WTC11 (cell line): ENCODE results near the gene DHDH. TPM values are rescaled to one million over a fixed set of nuclear protein-coding genes. Genes with fewer than 3 reads are reported as not detected.

Source experiments
- ATAC-seq: fragments of 200-7000 bp; cut with Tn5 transposase; 2 replicates; pipeline ENCODE4 v1.10.0; 2021; ENCODE audit warnings: mild to moderate bottlenecking, moderate library complexity
- CTCF ChIA-PET: fragments of 300-600 bp; sonication (Branson Sonifier 250); formaldehyde crosslinking; loops from one replicate; lab custom pipeline; 2021; ENCODE audit warnings: antibody characterized with exemption; lab: Charles Lee
- POLR2A ChIA-PET: fragments of 350-600 bp; sonication (Branson Sonifier 250); formaldehyde crosslinking; loops from one replicate; lab custom pipeline; 2021; ENCODE audit warnings: antibody characterized with exemption; lab: Charles Lee
- DNase-seq: peaks from one replicate; pipeline ENCODE4 v3.0.0; 2021; ENCODE audit warnings: low spot score
- H3K27ac Mint-ChIP-seq: 2 replicates; pipeline ENCODE4 v1.8.0; 2021; ENCODE audit warnings: mixed read lengths
- H3K27me3 Mint-ChIP-seq: 2 replicates; pipeline ENCODE4 v1.8.0; 2021; ENCODE audit warnings: low read depth, mild to moderate bottlenecking, moderate library complexity, mixed read lengths
- H3K36me3 Mint-ChIP-seq: 2 replicates; pipeline ENCODE4 v1.8.0; 2021; ENCODE audit warnings: mixed read lengths
- H3K4me1 Mint-ChIP-seq: 2 replicates; pipeline ENCODE4 v1.8.0; 2022; ENCODE audit warnings: mixed read lengths
- H3K4me3 Mint-ChIP-seq: 2 replicates; pipeline ENCODE4 v1.8.0; 2021; ENCODE audit warnings: mild to moderate bottlenecking, moderate library complexity, mixed read lengths
- H3K9me3 Mint-ChIP-seq: 2 replicates; pipeline ENCODE4 v1.8.0; 2021; ENCODE audit warnings: mixed read lengths
- E2F5 ChIP-seq: sonication (generic); formaldehyde crosslinking; IDR thresholded peaks from 2 replicates; pipeline ENCODE4 v1.8.1; 2022; ENCODE audit warnings: mild to moderate bottlenecking, moderate library complexity, missing genetic modification reagents
- ETV6 ChIP-seq: sonication (generic); formaldehyde crosslinking; IDR thresholded peaks from 2 replicates; pipeline ENCODE4 v1.8.1; 2022; ENCODE audit warnings: mild to moderate bottlenecking, missing genetic modification reagents
- GABPB1 ChIP-seq: sonication (generic); formaldehyde crosslinking; IDR thresholded peaks from 2 replicates; pipeline ENCODE4 v1.8.1; 2023; ENCODE audit warnings: mild to moderate bottlenecking, missing genetic modification reagents
- HMGXB4 ChIP-seq: sonication (generic); formaldehyde crosslinking; IDR thresholded peaks from 2 replicates; pipeline ENCODE4 v1.8.1; 2023; ENCODE audit warnings: mild to moderate bottlenecking, moderate library complexity, missing genetic modification reagents
- IRF2 ChIP-seq: sonication (generic); formaldehyde crosslinking; IDR thresholded peaks from 2 replicates; pipeline ENCODE4 v1.8.0; 2022; ENCODE audit warnings: low read depth, missing genetic modification reagents, borderline replicate concordance
- MXD4 ChIP-seq: fragments of 250-450 bp; sonication (Bioruptor Pico); IDR thresholded peaks from 2 replicates; pipeline ENCODE4 v1.8.0; 2021; ENCODE audit warnings: mild to moderate bottlenecking, moderate library complexity, borderline replicate concordance
- NR1H2 ChIP-seq: sonication (generic); formaldehyde crosslinking; IDR thresholded peaks from 2 replicates; pipeline ENCODE4 v1.9.0; 2021; ENCODE audit warnings: mild to moderate bottlenecking, moderate library complexity, missing genetic modification reagents
- OVOL2 ChIP-seq: fragments of 250-450 bp; sonication (Bioruptor Pico); IDR thresholded peaks from 2 replicates; pipeline ENCODE4 v1.9.0; 2021; ENCODE audit warnings: mild to moderate bottlenecking, borderline replicate concordance
- SMAD3 ChIP-seq: sonication (generic); formaldehyde crosslinking; IDR thresholded peaks from 2 replicates; pipeline ENCODE4 v1.8.0; 2022; ENCODE audit warnings: missing genetic modification reagents, mild to moderate bottlenecking, borderline replicate concordance
- SP1 ChIP-seq: sonication (generic); formaldehyde crosslinking; conservative IDR thresholded peaks from 2 replicates; pipeline ENCODE4 v1.8.1; 2022; ENCODE audit warnings: missing genetic modification reagents
- STAT6 ChIP-seq: sonication (generic); formaldehyde crosslinking; conservative IDR thresholded peaks from 2 replicates; pipeline ENCODE4 v1.8.1; 2023; ENCODE audit warnings: mild to moderate bottlenecking, low read depth, missing genetic modification reagents, moderate library complexity
- TEAD1 ChIP-seq: sonication (generic); formaldehyde crosslinking; IDR thresholded peaks from 2 replicates; pipeline ENCODE4 v1.8.0; 2022; ENCODE audit warnings: mild to moderate bottlenecking, missing genetic modification reagents
- TEAD4 ChIP-seq: sonication (generic); formaldehyde crosslinking; IDR thresholded peaks from 2 replicates; pipeline ENCODE4 v1.8.0; 2022; ENCODE audit warnings: mild to moderate bottlenecking, missing genetic modification reagents
- ZNF121 ChIP-seq: sonication (generic); formaldehyde crosslinking; IDR thresholded peaks from 2 replicates; pipeline ENCODE4 v1.8.0; 2023; ENCODE audit warnings: missing genetic modification reagents
- ZNF219 ChIP-seq: sonication (generic); formaldehyde crosslinking; IDR thresholded peaks from 2 replicates; pipeline ENCODE4 v1.8.0; 2023; ENCODE audit warnings: missing genetic modification reagents, mild to moderate bottlenecking, borderline replicate concordance
- ZNF263 ChIP-seq: sonication (generic); formaldehyde crosslinking; IDR thresholded peaks from 2 replicates; pipeline ENCODE4 v1.8.1; 2022; ENCODE audit warnings: low read depth, mild to moderate bottlenecking, moderate library complexity, missing genetic modification reagents
- ZNF423 ChIP-seq: fragments of 250-450 bp; sonication (Bioruptor Pico); IDR thresholded peaks from 2 replicates; pipeline ENCODE4 v2.1.2; 2022; ENCODE audit warnings: mild to moderate bottlenecking, moderate library complexity
- ZNF425 ChIP-seq: fragments of 250-450 bp; sonication (Bioruptor Pico); conservative IDR thresholded peaks from 2 replicates; pipeline ENCODE4 v1.9.0; 2021; ENCODE audit warnings: mild to moderate bottlenecking
- total RNA-seq: library from RNA; stranded (reverse); gene quantifications from 3 replicates; pipeline ENCODE4 v1.2.3, GENCODE V29; 2021
- TF ChIP-seq, protein P1 (sequence below): sonication (generic); formaldehyde crosslinking; IDR thresholded peaks from 2 replicates; pipeline ENCODE4 v1.8.1; 2023; ENCODE audit warnings: mild to moderate bottlenecking, missing genetic modification reagents, moderate library complexity
- TF ChIP-seq, protein P2 (sequence below): fragments of 250-450 bp; sonication (Bioruptor Pico); IDR thresholded peaks from 2 replicates; pipeline ENCODE4 v1.9.0; 2021; ENCODE audit warnings: mild to moderate bottlenecking
- TF ChIP-seq, protein P3 (sequence below): sonication (generic); formaldehyde crosslinking; IDR thresholded peaks from 2 replicates; pipeline ENCODE4 v1.8.1; 2022; ENCODE audit warnings: low read depth, mild to moderate bottlenecking, moderate library complexity, missing genetic modification reagents, borderline replicate concordance
- TF ChIP-seq, protein P4 (sequence below): sonication (generic); formaldehyde crosslinking; IDR thresholded peaks from 2 replicates; pipeline ENCODE4 v1.8.0; 2022; ENCODE audit warnings: mild to moderate bottlenecking, missing genetic modification reagents

DHDH gene
- total RNA-seq, 1 experiment from 2014 or later, result 3.0 TPM

GRCh38 chr19:48961673-48962028, 28.2 kb downstream of the DHDH start:
- DNase-seq (no peak), ATAC-seq (no peak)
- peak overlapping the region; percentile 89 for H3K27ac Mint-ChIP-seq
- H3K4me3 Mint-ChIP-seq, result no peak overlapping the region
- H3K36me3 Mint-ChIP-seq, result peaks cover 41% of the 10 kb centered on the region
- peaks cover 33% of the 10 kb centered on the region for H3K4me1 Mint-ChIP-seq
- TF ChIP-seq ETV6 (CRISPR knock-in tag) (0 out of 2 replicates have a peak, but pooled peaks have one; percentile 31), SMAD3 (CRISPR knock-in tag) (no peak)
- TF ChIP-seq, protein P1, sequence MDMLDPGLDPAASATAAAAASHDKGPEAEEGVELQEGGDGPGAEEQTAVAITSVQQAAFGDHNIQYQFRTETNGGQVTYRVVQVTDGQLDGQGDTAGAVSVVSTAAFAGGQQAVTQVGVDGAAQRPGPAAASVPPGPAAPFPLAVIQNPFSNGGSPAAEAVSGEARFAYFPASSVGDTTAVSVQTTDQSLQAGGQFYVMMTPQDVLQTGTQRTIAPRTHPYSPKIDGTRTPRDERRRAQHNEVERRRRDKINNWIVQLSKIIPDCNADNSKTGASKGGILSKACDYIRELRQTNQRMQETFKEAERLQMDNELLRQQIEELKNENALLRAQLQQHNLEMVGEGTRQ, result peak; percentile 19; the same call in 1 of the 2 replicates
- ChIA-PET POLR2A (no interaction called here), CTCF (interaction anchor here (0.7 to 2.3 kb wide), 5 partner anchors 9 to 38 kb away, joined by 3 to 14 read pairs (median 4); partner anchors contain the start of genes DHDH, GYS1 and RUVBL2)
- peaks cover 4% of the 10 kb centered on the region for H3K9me3 Mint-ChIP-seq
- no peaks in the 10 kb centered on the region for H3K27me3 Mint-ChIP-seq

GRCh38 chr19:48962029-48962848, 28.7 kb downstream of the DHDH start:
- ATAC-seq, result no peak
- peak overlapping the region; percentile 89 for H3K27ac Mint-ChIP-seq
- ChIA-PET CTCF (interaction anchor here (0.7 to 2.3 kb wide), 6 partner anchors 8 to 166 kb away, joined by 3 to 14 read pairs (median 4); partner anchors contain the start of genes DHDH, GYS1 and RUVBL2), POLR2A (no interaction called here)
- no peak overlapping the region for H3K4me3 Mint-ChIP-seq
- H3K4me1 Mint-ChIP-seq, result peaks cover 33% of the 10 kb centered on the region
- no peak for DNase-seq
- H3K27me3 Mint-ChIP-seq, result no peaks in the 10 kb centered on the region
- peaks cover 4% of the 10 kb centered on the region for H3K9me3 Mint-ChIP-seq
- H3K36me3 Mint-ChIP-seq, result peaks cover 41% of the 10 kb centered on the region
- 0 out of 2 replicates have a peak, but pooled peaks have one; percentile 55 for TF ChIP-seq ZNF121
- TF ChIP-seq ZNF263, result peak; percentile 97
- TF ChIP-seq IRF2 (CRISPR knock-in tag), result no peak
- TF ChIP-seq, protein P2, sequence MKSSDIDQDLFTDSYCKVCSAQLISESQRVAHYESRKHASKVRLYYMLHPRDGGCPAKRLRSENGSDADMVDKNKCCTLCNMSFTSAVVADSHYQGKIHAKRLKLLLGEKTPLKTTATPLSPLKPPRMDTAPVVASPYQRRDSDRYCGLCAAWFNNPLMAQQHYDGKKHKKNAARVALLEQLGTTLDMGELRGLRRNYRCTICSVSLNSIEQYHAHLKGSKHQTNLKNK, result no peak
- no peak for TF ChIP-seq HMGXB4
- no peak for TF ChIP-seq ZNF219 (CRISPR knock-in tag)
- TF ChIP-seq, protein P3, sequence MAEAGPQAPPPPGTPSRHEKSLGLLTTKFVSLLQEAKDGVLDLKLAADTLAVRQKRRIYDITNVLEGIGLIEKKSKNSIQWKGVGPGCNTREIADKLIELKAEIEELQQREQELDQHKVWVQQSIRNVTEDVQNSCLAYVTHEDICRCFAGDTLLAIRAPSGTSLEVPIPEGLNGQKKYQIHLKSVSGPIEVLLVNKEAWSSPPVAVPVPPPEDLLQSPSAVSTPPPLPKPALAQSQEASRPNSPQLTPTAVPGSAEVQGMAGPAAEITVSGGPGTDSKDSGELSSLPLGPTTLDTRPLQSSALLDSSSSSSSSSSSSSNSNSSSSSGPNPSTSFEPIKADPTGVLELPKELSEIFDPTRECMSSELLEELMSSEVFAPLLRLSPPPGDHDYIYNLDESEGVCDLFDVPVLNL (CRISPR knock-in tag), result no peak
- TF ChIP-seq ZNF425 (CRISPR knock-in tag), result 0 out of 2 replicates have a peak, but pooled peaks have one; percentile 45
- TF ChIP-seq TEAD1, result 0 out of 2 replicates have a peak, but pooled peaks have one; percentile 28
- TF ChIP-seq, protein P1, result no peak
- no peak for TF ChIP-seq TEAD4 (CRISPR knock-in tag)
- no peak for TF ChIP-seq SP1 (CRISPR knock-in tag)
- TF ChIP-seq NR1H2 (CRISPR knock-in tag), result no peak
- no peak for TF ChIP-seq E2F5
- no peak for TF ChIP-seq MXD4 (CRISPR knock-in tag)
- TF ChIP-seq ZNF423 (CRISPR knock-in tag), result peak; percentile 71
- TF ChIP-seq STAT6 (CRISPR knock-in tag), result no peak
- TF ChIP-seq, protein P4, sequence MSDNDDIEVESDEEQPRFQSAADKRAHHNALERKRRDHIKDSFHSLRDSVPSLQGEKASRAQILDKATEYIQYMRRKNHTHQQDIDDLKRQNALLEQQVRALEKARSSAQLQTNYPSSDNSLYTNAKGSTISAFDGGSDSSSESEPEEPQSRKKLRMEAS (CRISPR knock-in tag), result no peak
- no peak for TF ChIP-seq OVOL2 (CRISPR knock-in tag)
- peak; percentile 66 for TF ChIP-seq GABPB1 (CRISPR knock-in tag)
